Smooth muscle cell (in vitro differentiated cells): Measurements from ENCODE around the gene GABBR2. TPM values are rescaled to one million over a fixed set of nuclear protein-coding genes. Genes with fewer than 3 reads are reported as not detected.

Experiments
- DNase-seq: peaks from one replicate; lab custom pipeline; 2025; ENCODE audit not compliant: unreplicated experiment; lab: John Stamatoyannopoulos, UW
- H2AFZ ChIP-seq: fragments of 200-600 bp; sonication (generic); 2 replicates; pipeline ENCODE4 v1.6.0; 2016; ENCODE audit warnings: antibody characterized with exemption, low read depth, mild to moderate bottlenecking
- H3F3A ChIP-seq: fragments of 200-600 bp; sonication (generic); 2 replicates; pipeline ENCODE4 v1.6.0; 2017; ENCODE audit warnings: antibody characterized with exemption, low read depth
- H3K27ac ChIP-seq: fragments of 200-600 bp; sonication (generic); 2 replicates; pipeline ENCODE4 v1.5.1; 2016; ENCODE audit warnings: low read depth, mild to moderate bottlenecking
- H3K27me3 ChIP-seq: fragments of 200-600 bp; sonication (generic); 2 replicates; pipeline ENCODE4 v1.6.1; 2016; ENCODE audit warnings: low read depth, mild to moderate bottlenecking
- H3K36me3 ChIP-seq: fragments of 200-600 bp; sonication (generic); 2 replicates; pipeline ENCODE4 v1.5.1; 2016; ENCODE audit warnings: low read depth
- H3K4me1 ChIP-seq: fragments of 200-600 bp; sonication (generic); 2 replicates; pipeline ENCODE4 v1.5.1; 2016; ENCODE audit warnings: low read depth
- H3K4me2 ChIP-seq: fragments of 200-600 bp; sonication (generic); 2 replicates; pipeline ENCODE4 v1.6.0; 2016; ENCODE audit warnings: mild to moderate bottlenecking
- H3K4me3 ChIP-seq: fragments of 200-600 bp; sonication (generic); 2 replicates; pipeline ENCODE4 v1.5.1; 2016; ENCODE audit warnings: mild to moderate bottlenecking
- H3K79me2 ChIP-seq: fragments of 200-600 bp; sonication (generic); 2 replicates; pipeline ENCODE4 v1.6.0; 2016; ENCODE audit warnings: low read depth, mild to moderate bottlenecking
- H3K9ac ChIP-seq: fragments of 200-600 bp; sonication (generic); 2 replicates; pipeline ENCODE4 v1.6.0; 2016; ENCODE audit warnings: low read depth
- H3K9me3 ChIP-seq: fragments of 200-600 bp; sonication (generic); replicated peaks from 2 replicates; pipeline ENCODE4 v1.5.1; 2016; ENCODE audit warnings: low read depth
- H4K20me1 ChIP-seq: fragments of 200-600 bp; sonication (generic); 2 replicates; pipeline ENCODE4 v1.6.0; 2016; ENCODE audit warnings: low read depth
- CTCF ChIP-seq: fragments of 200-600 bp; sonication (generic); IDR thresholded peaks from 2 replicates; pipeline ENCODE4 v1.5.1; 2017; ENCODE audit warnings: borderline replicate concordance, mild to moderate bottlenecking, antibody characterized with exemption; ENCODE audit not compliant: insufficient read depth, poor library complexity, severe bottlenecking
- WGBS: methylation state at CpG from one replicate; pipeline ENCODE4 v1.1.7; 2016; ENCODE audit warnings: low lambda C conversion rate; 5-methylcytosine and 5-hydroxymethylcytosine counted together
- polyA plus RNA-seq: library from polyadenylated mRNA; unstranded; fragments of >200 nt; fragmentation: Nextera tagmentation; extraction: Ambion mirVana; gene quantifications from 2 replicates; pipeline ENCODE4 v1.2.1, GENCODE V29; 2016
- total RNA-seq: library from RNA; depleted of rRNA; stranded (reverse); fragments of >200 nt; gene quantifications from 2 replicates; pipeline ENCODE4 v1.2.3, GENCODE V29; 2014

Gene GABBR2
- total and polyA plus RNA-seq, 2 experiments from 2014 or later: 0.25 TPM; not detected in 1

- no peaks in the 10 kb centered on the region for H3K4me1 ChIP-seq
- H3F3A ChIP-seq: no peaks in the 10 kb centered on the region
- no peak overlapping the region for H3K4me3 ChIP-seq
- no peaks in the 10 kb centered on the region for H4K20me1 ChIP-seq
- H3K27me3 ChIP-seq: no peaks in the 10 kb centered on the region
- H3K27ac ChIP-seq: no peak overlapping the region
- no peaks in the 10 kb centered on the region for H3K9me3 ChIP-seq
- no peaks in the 10 kb centered on the region for H3K79me2 ChIP-seq
- H2AFZ ChIP-seq: no peak overlapping the region
- no peak for DNase-seq
- H3K4me2 ChIP-seq: no peak overlapping the region
- no peak overlapping the region for H3K9ac ChIP-seq
- 82% methylated on average over 6 of the region's 6 CpGs for WGBS
- TF ChIP-seq CTCF: no peak
- no peaks in the 10 kb centered on the region for H3K36me3 ChIP-seq
Observed at GRCh38 chr9:98568909-98569469, 139.7 kb downstream of the GABBR2 start.

GRCh38 chr9:98568234-98568908, 140.4 kb downstream of the GABBR2 start:
- DNase-seq: no peak
- Histone ChIP-seq H3K4me2 (no peak overlapping the region), H3K36me3 (no peaks in the 10 kb centered on the region), H3F3A (no peaks in the 10 kb centered on the region), H3K27ac (no peak overlapping the region), H4K20me1 (no peaks in the 10 kb centered on the region), H3K9ac (no peak overlapping the region), H3K4me1 (no peaks in the 10 kb centered on the region), H3K4me3 (no peak overlapping the region), H3K9me3 (no peaks in the 10 kb centered on the region), H3K79me2 (no peaks in the 10 kb centered on the region), H3K27me3 (no peaks in the 10 kb centered on the region), H2AFZ (no peak overlapping the region)
- TF ChIP-seq CTCF: no peak
- 89% methylated on average over 4 of the region's 4 CpGs for WGBS

- H3K4me3 ChIP-seq: no peak overlapping the region
- no peaks in the 10 kb centered on the region for H3K27me3 ChIP-seq
- no peak overlapping the region for H3K4me2 ChIP-seq
- H3K36me3 ChIP-seq: no peaks in the 10 kb centered on the region
- no peak for TF ChIP-seq CTCF
- no peak overlapping the region for H2AFZ ChIP-seq
- H3K9ac ChIP-seq: no peak overlapping the region
- H3K27ac ChIP-seq: no peak overlapping the region
- no peak for DNase-seq
- no peaks in the 10 kb centered on the region for H4K20me1 ChIP-seq
- H3K9me3 ChIP-seq: no peaks in the 10 kb centered on the region
- 95% methylated on average over 10 of the region's 10 CpGs for WGBS
- no peaks in the 10 kb centered on the region for H3K4me1 ChIP-seq
- no peaks in the 10 kb centered on the region for H3F3A ChIP-seq
- no peaks in the 10 kb centered on the region for H3K79me2 ChIP-seq
Observed at GRCh38 chr9:98567540-98568233, 141.0 kb downstream of the GABBR2 start.
